Activated T-cell treated with anti-CD3 and anti-CD28 coated beads for 48 hours (primary cell): ENCODE data around the gene EXOC4.
"Not testable (repeated sequence)": the region's sequence is repeated elsewhere in the genome, so short reads cannot be mapped to it uniquely, and the experiment has no call there.

ENCODE experiments used
- DNase-seq: peaks from one replicate; pipeline ENCODE4 v3.0.0-alpha.2; 2020; ENCODE audit warnings: low read depth

Gene EXOC4

DNA sequence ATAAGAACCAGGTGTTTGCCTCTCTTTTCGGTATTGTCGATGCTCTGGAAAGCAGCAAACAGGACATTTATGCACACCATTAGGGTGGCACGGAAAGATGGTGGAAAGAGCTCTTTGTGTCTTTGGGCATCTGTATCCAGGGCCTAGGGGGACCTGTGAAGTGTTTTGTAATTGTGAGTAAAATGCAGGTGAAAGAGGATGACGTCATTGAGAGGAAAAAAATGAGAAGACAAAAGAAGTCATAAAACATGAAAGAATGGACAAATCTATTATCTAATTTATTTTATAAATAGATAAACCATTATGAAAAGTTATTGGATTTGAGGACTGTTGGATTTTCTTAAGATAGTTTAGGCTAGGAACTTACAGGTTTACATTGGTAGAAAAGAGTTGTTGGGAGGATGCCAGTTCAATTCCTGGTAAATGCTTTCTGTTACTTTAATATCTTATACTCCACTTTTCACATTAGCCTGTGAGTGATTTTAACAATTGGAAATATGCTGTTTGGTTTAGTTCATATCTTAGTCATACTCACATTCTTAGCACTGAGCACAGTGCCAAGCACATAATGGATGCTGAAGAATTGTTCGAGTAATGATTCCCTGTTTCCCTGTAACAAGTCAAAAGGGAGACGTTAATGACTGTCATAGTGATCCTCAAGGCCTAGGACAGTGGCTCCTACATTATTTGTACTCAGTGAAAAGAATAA, 62.6 kb downstream of the EXOC4 start:
- no peak for DNase-seq

DNA sequence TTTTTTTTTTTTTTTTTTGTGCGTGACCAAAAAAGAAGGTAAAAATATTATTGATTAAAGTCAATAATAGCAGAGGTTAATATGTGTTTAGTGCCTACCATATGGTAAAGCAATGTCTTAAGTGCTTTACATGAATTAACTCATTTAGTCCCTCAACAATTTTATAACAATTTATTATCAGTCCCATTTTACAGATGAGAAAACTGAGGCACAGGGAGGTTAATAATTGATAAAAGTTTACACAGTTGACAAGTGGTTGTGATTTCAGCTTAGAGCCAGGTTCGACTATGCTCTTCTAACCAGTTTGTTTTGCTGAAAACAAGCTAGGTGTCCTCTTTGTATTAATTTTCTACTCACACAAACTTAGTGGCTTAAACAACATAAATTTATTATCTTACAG, 67.0 kb downstream of the EXOC4 start:
- no peak for DNase-seq

DNA sequence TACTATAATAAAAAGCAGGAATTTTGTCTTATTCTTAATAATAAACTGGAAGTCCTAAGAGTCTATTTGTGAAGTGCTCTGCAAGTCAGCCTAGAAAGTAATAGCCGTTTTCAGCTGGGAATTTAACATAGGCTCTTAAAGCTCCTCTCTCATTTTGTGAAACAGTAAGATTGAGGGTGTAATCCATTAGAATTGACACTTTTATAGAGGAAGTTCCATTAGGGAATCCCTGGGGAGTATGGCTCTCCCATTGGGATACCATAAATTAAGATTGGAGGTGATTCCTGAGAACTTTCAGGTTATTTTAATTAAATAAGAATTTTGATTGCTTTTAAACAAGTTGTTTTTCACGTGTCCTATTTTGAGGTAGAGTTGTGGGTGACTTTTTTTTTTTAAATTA, 68.0 kb downstream of the EXOC4 start:
- no peak for DNase-seq

DNA sequence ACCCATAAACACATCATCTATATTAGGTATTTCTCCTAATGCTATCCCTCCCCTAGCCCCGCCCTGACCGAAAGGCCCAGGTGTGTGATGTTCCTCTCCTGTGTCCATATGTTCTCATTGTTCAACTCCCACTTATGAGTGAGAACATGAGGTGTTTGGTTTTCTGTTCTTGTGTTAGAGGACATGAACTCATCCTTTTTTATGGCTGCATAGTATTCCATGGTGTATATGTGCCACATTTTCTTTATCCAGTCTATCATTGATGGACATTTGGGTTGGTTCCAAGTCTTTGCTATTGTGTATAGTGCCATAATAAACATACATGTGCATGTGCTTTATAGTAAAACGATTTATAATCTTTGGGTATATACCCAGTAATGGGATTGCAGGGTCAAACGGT, 68.5 kb downstream of the EXOC4 start:
- DNase-seq = not testable (repeated sequence)

DNA sequence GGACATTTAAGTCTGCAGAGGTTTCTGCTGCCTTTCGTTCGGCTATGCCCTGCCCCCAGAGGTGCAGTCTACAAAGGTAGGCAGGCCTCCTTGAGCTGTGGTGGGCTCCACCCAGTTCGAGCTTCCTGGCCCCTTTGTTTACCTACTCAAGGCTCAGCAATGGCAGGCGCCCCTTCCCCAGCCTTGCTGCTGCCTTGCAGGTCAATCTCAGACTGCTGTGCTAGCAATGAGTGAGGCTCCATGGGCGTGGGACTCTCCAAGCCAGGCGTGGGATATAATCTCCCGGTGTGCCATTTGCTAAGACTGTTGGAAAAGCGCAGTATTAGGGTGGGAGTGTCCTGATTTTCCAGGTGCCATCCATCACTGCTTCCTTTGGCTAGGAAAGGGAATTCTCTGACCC, 73.9 kb downstream of the EXOC4 start:
- not testable (repeated sequence) for DNase-seq

DNA sequence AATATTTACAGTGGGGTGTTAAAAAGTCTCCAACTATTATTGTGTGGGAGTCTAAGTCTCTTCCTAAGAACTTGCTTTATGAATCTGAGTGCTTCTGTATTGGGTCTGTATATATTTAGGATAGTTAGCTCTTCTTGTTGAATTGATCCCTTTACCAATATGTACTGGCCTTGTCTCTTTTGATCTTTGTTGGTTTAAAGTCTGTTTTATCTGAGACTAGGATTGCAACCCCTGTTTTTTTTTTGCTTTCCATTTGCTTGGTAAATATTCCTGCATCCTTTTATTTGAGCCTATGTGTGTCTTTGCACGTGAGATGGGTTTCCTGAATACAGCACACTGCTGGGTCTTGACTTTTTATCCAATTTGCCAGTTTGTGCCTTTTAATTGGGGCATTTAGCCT, 75.1 kb downstream of the EXOC4 start:
- DNase-seq = not testable (repeated sequence)

DNA sequence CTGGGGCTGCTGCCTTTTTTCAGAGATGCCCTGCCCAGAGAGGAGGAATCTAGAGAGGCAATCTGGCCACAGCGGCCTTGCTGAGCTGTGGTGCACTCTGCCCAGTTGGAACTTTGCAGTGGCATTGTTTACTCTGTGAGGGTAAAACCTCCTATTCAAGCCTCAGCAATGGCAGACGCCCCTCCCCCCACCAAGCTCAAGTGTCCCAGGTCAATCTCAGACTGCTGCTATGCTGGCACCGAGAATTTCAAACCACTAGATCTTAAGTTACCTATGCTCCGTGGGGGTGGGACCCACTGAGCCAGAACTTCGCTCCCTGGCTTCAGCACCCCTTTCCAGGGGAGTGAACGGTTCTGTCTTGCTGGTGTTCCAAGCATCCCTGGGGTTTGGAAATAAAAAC, 77.2 kb downstream of the EXOC4 start:
- DNase-seq = no peak

DNA sequence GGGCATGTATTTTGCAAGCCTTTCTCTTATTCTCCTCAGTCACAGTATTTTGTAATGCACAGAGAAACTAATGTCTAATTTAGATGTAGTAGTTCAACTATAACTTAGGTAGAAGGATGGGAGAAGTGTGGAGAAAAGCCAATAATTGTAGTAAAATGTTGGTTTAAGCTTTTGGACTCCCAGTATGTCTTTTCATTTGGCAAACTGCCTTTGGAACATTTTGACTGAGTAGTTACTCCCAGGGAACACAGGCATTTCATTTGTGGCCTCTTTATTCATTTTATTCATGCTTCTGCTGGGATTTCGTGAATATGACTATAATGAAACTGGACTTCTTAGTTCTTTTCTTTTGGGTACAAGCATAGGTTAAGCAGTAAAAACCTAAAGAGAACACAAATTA, 79.0 kb downstream of the EXOC4 start:
- no peak for DNase-seq

DNA sequence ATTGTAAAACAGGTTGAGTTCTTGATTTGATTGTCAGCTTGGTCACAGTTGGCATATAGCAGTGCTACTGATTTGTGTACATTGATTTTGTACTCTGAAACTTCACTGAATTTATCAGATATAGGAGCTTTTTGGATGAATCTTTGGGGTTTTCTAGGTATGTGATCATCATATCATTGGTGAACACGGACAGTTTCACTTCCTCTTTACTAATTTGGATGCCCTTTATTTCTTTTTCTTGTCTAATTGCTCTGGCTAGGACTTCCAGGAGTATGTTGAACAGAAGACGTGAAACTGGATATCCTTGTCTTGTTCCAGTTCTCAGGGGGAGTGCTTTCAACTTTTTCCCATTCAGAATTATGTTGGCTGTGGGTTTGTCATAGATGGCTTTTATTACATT, 86.9 kb downstream of the EXOC4 start:
- DNase-seq = no peak

DNA sequence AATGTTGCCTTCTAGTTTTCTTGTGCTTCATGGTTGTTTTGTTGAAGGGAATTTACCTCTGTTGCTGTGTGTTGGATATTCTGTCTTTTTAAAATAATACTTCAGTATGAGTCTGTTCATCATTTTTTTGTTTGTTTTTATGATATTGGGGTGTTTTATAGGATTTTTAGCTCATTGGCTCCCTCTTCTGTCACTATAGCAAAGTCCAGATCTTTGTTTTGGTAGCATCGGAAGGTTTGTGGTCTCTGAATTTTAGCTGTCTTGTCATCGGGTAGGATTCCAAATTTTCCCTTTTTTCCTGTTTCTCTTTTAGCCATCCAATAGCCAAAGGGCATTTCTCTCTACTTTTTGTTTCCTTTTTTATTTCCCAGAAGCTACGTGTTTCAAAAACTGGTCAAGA, 91.4 kb downstream of the EXOC4 start:
- no peak for DNase-seq

DNA sequence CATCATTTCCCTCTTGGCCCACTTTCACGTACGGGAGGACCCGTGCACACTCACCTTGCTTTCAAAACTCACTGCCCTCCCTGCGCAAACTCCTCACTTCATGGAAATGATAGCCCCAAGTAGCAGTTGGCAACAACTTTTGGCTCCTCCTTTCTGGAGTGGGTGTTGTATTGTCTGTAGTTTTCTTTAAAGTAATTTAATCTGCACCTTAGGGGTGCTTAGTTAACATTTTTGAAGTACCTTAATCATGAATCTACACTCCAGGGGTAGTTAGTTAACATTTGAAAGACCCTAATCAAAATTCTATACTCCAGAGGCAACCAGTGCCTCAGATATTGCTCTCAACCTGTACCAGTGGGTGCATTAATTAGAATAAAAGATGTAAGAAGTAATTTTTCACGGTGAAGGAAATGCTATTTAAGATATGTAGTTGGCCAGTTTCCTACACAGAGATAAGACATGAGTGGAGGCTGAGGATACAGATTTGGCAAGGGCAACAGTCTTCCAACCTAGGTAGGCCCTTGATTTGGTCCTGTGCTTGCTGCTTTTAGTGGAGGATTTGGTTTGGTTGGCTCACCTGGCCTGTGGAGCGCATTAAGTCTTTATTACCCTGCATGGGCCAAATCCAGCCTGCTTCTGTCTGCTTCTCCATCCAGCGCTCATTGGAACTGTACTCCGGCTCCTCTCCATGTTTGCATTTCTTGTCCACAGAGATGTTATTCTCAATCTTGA, 93.0 kb downstream of the EXOC4 start:
- DNase-seq = no peak

DNA sequence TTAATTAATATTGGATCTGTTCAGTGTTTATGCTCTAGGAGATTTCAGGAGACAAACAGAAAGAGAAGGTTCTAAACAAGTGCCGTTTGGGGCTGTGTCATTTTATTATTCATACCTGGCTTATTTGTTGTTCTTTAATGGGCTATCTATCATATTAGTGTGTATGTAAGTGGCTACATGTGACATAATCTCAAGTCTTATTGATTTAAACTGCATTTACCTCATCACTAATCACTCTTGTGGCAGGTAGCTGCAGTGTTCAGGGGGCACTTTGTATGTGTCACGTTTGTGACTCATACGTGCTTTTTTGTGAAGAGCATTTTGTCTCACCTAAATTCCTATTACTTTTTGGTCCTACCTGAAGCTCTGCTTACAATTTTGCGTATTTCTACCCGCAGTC, 95.4 kb downstream of the EXOC4 start:
- no peak for DNase-seq

DNA sequence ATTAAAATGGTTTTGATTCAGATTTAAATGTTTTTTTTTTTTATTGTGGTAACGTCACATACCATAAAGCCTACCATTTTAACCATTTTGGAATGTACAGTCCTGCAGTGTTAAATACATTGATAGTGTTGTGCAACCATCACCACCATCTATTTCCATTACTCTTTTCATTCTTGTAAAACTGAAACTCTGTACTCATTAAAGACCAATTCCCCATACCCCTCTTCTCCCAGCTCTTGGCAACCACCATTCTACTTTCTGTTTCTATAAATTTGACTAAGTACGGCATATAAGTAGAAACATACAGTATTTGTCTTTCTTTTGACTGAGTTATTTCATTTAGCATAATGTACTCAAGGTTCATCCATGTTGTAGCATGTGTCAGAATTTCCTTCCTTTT, 96.2 kb downstream of the EXOC4 start:
- DNase-seq = no peak

DNA sequence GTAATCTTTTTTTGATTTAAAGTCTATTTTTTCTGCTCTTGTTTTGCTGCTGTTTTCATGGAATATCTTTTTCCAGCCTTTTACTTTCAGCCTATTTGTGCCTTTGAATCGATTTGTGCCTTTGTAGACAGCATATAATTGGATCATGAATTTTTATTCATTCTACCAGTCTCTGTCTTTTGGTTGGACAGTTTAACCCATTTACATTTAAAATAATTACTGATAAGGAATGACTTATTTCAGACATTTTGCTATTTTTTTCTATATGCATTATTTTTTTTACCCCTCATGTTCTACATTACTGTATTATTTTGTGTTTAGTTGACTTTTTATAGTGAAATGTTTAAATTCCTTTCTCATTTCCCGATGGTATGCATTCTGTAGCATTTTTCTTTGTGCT, 99.6 kb downstream of the EXOC4 start:
- DNase-seq = no peak

DNA sequence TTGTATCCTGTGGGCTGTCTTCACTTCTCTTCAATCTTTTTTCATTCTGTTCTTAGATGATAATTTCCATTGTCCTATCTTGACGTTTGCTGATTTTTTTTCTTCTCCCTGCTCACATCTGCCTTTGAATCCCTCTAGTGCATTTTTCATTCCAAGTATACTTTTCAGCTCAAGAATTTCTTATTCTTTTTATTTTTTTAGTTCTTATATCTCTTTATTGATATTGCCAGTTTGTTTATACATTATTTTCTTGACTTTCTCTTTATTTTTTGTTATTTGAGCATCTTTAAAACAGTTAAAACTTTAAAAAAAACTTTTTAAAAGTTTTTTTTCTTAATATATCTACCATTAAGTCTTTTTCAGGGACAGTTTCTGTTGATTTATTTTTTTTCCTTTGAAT, 100.9 kb downstream of the EXOC4 start:
- no peak for DNase-seq

DNA sequence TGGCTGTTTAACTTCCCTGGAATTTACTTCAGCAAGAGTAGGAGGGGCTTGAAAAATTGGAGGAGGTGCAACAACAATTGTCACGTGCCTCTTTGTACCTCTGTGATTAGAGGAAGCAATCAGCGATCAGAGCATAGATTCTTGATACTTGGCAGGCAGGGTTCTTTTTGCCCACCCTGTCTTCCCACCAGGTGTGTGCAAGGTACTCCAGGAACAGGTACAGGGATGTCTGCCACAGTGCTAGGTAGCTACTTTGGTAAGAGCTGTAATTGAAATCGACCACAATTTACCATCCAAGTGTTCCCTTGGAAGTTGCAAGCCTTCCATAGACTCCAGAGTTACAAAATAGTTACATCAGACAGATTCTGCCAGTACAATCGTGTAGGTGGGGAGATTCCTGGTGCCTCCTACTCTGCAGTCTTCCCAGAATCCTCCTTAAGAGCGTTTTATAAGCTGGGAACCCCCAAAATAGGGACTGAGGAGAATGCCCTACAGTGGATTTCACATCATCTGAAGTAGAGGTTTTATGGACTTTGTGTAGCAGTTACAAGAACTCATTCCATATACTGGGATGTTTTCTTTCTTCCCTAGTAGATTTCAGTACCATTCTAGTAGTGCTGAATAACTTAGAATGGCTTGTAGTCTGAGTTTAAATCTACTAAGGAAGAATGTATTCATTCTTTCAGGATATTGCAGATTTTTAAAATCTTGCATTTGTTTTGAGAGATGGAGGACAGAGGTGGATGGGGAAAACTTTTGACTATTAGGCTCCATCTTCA, 101.9 kb downstream of the EXOC4 start:
- DNase-seq = no peak

DNA sequence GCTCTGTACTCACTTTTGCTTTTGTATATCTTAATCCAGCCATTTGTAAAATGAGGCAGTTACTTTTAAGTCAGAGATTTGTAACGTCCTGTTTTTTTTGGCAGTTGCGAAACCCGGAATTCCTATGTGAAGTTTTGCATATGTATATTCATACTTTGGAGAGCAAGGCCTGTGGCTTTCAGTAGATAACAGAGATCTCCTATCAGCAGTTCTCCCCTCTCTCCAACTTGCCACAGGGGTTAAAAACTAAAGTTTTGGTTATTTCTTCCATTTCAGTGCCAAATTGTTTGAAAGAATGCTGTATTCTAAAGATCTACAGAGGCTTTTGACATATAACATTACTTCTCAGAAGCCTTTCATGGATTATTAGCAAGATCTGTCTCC, 102.4 kb downstream of the EXOC4 start:
- DNase-seq = no peak

DNA sequence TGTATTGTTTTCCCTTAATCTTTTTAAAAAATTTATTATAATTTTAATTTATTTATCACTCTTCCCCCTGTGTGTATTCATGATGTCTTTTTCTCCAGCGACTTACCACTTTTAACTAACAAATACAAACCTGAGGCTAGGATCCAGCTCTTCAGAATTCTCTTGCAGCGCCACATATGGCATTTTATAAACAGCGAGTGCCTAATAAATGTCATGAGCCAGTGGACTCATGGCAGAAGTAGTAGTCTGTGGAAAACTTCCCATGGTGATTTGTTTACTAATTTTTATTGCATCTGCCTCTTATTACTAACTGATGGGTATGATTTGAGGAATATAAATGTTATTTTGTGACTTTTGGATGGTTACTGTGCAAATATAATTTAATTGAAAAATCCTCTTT, 102.9 kb downstream of the EXOC4 start:
- DNase-seq = no peak

DNA sequence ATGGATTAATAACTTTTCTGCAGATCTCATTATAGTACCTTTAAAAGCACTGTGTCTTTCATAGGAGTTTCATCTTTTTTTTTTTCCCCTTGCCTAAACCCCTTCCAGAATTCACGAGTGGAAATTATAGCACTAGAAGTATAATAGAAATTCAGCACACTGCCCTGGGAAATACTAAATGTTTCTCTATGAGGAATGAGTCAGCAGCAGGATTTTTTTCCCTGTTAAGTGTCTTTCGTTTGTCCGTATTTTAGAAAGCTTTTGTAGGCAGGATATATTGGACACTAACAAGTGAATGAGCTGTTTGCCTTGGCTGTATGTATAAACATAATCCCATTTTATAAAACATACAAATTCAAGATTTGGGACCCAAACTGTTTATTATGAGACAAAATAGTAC, 105.8 kb downstream of the EXOC4 start:
- DNase-seq = no peak

DNA sequence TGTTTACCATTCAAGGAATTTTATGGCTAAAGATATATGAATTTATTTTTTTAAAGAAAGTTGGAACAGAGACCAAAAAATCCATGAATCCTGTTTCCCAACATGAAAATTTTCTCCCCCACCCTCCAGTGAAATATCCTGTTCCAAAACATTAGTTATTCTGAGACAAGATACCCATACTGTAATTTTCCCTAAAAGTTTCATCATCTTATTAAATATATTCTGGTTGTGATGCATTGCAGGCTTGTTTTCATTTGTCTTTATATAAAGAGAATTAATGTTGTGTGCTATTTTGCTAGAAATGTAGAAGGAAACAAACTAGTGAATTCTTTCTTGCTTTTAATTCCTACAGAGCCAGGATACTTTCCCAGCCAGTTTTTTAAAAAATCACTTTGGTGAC, 106.6 kb downstream of the EXOC4 start:
- no peak for DNase-seq

DNA sequence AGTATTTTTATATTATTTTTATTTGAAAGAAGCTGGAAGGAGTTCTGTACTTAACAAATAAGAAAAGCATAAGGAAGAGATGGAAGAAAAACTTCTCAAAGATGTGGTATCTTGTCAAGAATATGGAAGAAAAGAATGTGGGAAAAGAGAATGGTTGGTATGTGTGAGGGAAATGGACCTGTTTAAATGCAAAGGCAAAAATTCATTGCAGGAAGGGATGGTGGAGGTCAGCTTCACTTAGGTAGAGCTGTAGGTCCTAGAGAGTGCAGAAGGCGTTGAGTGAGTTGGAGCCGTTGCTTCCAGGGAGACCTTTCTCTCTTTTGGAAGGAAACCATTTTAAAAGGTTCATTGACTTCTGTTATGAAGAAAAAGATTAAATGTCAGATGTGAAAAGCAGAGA, 107.3 kb downstream of the EXOC4 start:
- DNase-seq = no peak

DNA sequence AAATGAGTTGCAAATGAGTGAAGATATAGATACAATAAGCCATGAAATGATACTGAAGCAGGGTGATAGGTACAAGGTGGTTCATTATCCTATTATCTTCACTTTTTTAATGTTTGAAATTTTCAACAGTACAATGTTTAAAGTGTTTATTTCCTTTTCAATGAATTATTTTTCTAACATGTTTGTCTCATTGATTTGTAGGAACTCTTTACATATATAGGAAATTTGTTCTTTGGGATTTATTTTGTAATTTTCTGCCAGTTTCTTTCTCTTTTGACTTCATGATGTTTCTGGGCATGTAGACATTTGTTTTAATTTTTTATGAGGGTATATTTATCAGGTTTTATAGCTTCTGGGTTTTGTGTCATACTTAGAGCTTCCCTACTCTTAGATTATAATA, 108.9 kb downstream of the EXOC4 start:
- DNase-seq = no peak

DNA sequence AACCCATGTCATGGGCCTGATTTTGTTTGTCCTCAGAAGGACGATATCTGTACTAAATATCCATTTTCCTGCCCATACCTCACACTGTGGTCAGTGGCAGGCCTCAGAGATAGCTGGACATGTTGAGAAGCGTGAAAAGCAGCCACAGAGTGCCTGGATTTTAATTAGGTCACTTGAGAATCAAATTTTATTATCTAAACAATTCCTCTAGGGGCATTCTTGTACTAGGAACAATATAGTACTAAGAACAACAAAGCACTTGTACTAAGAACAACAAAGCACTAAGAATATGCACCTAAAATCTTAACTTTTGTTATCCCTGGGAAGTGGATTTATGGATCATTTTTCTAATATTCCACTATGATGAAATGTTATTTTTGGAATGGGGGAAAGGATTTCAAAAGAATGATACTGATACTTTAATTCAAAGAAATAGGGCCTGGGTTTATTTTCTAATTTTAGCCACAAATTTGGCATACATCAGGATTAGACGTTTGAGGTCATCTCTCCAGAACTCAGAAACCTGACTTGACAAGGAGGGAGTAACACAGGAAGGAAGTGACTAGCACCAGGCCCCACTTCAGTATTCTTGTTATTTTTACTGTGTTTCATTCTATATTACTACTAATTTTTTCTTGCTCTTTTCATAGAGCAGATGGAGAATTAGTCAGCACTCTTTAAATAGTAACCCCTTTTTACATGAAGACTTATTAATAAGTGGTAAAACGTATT, 112.2 kb downstream of the EXOC4 start:
- DNase-seq = no peak
